RKO (cell line): ENCODE measurements around the gene SPEG.
A peak's percentile ranks its signal among the peaks of the same experiment; 100 is the strongest.
"Not testable (repeated sequence)": the region's sequence is repeated elsewhere in the genome, so short reads cannot be mapped to it uniquely, and the experiment has no call there.

Experiments
- DNase-seq: peaks from one replicate; pipeline ENCODE4 v3.0.0-alpha.2; 2016; ENCODE audit warnings: low spot score

SPEG gene

DNA sequence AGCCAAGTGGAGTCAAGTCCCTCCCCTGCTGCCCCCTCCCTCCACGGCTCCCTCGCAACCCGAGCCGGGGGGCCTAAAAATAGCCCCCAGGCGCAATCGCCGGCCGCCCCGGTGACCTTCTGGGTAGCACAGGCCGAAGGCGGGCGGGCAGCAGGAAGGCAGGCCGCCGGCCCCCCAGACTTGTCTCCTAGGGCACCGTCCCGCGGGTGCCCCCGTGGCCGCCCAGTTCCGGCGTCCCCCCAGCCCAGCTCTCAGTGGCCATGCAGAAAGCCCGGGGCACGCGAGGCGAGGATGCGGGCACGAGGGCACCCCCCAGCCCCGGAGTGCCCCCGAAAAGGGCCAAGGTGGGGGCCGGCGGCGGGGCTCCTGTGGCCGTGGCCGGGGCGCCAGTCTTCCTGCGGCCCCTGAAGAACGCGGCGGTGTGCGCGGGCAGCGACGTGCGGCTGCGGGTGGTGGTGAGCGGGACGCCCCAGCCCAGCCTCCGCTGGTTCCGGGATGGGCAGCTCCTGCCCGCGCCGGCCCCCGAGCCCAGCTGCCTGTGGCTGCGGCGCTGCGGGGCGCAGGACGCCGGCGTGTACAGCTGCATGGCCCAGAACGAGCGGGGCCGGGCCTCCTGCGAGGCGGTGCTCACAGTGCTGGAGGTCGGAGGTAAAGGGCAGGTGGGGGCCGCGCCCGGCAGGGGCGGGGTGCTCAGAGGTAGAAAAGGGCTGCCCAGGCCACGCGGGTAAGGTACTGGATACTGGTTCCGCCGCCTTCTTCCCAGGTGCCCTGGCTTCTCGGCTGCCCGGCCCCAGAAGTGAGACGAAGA, at the start of gene SPEG:
SPEG (plus strand) TSS at position 126 of the 808 bp plus-strand sequence; CDS start at position 261, 135 bp downstream.
- DNase-seq, result no peak

- DNase-seq, result no peak
These were observed 49.8 kb upstream of the SPEG start for GRCh38 chr2:219384859-219385258.

- no peak for DNase-seq
These were observed 48.6 kb upstream of the SPEG start for GRCh38 chr2:219385958-219386520.

DNA sequence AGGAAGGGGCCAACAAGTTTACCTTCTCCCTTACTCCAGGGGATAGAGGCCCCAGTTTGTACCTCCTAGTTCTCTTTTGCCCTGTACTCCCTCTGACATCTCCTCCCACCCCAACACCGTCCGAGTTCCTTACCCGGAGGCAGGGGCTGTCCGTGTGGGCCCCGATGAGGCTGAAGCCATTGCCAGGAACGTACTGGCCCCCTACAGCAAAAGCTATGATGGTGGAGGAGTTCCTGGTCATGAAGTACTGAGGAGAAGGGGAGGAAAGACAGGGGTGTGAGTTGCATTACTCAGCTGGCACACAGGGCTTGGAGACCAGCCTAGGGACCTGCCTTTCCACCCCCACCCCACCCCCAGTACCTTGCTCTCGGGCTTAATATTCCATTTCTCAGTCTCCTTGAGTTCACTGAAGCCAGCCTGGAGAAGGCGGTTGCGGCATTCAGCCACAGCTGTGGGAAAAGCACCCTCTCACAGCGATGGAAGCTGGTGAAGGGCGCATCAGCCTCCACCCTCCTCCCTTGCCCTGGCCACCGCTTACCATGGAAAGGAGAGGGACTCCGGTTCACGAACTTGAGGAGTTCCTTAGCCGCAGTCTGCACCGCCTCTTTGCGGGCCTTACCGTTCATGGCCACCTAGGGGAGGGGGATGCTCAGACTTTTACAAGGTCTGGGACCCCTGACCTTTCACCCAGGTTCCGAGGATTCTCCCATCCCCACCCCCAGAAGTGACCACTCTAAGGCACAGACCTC, 47.9 kb upstream of the SPEG start:
- peak; percentile 16 for DNase-seq

- DNase-seq, result peak; percentile 86
These were observed 47.1 kb upstream of the SPEG start, which contains the start of gene DNPEP for GRCh38 chr2:219387306-219388120. DNPEP (minus strand) TSS chr2:219387912; CDS start chr2:219387794, 118 bp downstream.

DNA sequence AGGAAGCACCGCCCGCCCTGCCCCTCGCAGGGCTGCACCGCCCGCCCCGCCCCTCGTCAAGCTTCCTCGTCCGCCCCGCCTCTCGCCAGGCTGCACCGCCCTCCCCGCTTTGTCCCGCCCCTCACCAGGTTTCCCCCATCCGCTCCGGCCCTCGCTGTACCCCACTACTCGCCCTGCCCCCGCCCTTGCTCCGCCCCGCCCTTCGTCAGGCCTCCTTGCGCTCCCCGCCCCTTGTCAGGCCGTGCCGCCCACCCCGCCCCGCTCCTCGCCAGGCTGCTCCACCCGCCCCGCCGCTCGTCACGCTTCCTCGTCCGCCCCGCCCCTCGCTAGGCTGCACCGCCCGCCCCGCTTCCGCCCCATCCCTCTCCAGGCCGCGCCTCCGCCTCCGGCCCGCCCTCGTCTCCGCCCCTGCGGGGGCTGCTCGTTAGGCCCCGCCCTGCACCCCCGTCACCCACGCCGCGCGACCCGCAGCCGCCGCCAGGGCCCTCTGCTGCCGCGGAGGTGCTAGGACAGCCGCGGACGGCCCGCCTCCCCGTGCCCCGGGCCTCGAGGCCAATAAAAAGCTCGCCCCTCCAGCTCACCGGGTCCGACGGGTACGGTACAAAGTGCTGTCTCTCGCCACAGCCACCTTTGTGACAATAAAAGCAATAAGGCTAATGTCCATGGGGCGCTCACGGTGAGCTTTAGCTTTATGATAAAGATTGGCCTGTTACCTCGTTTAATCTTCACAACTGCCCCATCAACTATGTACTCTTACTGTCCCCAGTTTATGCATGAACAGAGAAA, 46.3 kb upstream of the SPEG start:
- peak; percentile 93 for DNase-seq

GRCh38 chr2:219388907-219389156, 45.8 kb upstream of the SPEG start:
- DNase-seq, result peak; percentile 10

DNA sequence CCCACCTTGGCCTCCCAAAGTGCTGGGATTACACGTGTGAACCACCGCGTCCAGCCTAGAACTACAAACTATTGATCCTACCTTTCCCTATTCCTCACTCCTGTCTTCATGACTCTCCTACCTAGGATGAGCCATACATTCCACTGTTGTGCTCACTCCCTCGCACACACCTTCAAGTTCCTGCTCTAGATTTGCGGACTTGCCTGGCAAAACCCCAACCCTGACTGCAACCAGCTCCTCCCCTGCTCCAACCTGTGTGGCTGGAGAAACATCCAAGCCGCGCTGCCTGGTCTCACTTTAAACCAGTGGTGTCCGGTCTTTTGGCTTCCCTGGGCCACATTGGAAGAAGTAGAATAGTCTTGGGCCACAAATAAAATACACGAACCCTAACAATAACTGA, 41.9 kb upstream of the SPEG start:
- DNase-seq, result no peak

DNA sequence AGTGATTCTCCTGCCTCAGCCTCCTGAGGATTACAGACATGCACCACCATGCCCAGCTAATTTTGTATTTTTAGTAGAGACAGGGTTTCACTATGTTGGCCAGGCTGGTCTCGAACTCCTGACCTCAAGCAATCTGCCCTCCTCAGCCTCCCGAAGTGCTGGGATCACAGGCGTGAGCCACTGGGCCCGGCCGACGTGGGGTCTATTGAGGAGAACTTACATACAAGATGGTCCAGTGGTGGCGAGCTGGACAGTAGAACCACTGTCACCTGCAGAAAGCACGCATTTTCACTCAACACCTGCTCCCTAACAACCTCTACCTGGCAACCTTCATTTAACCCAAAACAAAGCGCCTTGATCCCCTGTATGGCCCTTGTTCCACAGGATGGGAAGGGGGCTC, 39.6 kb upstream of the SPEG start:
- not testable (repeated sequence) for DNase-seq

GRCh38 chr2:219395609-219396008, 39.0 kb upstream of the SPEG start:
- no peak for DNase-seq

DNA sequence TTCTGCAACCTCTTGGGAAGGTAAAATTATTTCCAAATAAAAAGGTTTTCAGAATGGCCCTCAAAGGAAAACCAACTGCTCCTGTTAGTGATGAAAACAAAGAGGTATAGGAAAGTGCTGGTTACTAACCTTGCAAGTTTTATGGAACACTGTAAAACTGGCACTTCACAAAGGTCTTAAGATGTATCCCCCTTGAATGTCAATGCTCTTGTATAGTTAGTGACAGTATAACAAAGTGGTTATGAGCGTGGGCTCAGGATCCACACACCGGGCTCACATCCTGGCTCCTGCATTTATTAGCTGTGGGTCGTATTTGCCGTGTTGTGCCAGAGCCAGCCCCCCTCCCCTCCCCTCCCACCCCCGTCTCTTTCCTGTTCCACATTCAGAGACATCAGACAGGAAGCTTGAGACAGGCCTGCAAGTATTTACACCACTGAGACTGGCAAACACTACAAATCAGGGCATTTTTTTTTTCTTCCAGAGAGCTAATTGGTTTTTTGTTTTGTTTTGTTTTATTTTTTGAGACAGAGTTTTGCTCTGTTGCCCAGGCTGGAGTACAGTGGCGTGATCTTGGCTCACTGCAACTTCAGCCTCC, 37.7 kb upstream of the SPEG start:
- no peak for DNase-seq

GRCh38 chr2:219398721-219399363, 35.8 kb upstream of the SPEG start:
- no peak for DNase-seq

GRCh38 chr2:219399716-219400478, 34.7 kb upstream of the SPEG start:
- no peak for DNase-seq

- DNase-seq, result no peak
These were observed 34.1 kb upstream of the SPEG start for GRCh38 chr2:219400562-219400961.

- no peak for DNase-seq
These were observed 33.0 kb upstream of the SPEG start for GRCh38 chr2:219401606-219402005.

DNA sequence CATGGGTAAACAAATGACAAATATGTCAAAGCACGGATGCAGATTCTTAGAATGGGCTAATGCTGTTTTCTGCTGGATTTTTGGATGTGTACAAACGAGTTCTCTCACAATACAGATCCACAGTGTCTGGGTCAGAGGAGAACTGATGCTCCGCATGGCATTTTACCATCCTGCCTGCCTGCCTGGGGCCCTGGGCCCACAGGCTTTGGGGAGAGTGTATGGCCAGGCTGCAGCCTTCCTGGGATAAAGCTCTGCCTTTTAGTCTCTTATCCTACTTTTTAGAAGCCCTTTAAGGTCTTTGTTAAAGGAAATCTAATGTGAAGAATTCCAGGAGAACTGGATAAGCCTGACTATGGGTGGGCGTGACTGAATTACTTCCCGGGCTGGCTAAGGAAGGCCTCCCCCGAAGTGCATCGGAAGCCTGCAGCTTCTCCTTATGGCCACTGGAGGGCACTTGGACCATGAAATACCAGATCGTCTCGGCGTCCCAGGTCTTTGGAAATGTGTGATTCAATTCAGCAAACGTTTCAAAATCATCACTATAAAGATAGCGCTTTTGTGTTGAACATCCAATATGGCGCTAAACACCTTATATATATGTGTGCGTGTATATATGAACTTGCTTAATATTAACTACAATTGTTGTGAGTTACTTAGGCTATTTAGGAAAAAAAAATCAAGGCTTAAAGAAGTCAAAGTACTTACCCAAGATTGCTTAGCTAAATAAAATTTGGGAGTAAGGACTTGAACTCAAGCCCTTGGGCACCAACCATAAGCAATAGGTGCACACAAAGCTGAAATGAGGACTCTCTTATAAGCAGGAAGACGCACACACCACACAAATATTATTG, 31.8 kb upstream of the SPEG start:
- DNase-seq, result peak; percentile 87

DNA sequence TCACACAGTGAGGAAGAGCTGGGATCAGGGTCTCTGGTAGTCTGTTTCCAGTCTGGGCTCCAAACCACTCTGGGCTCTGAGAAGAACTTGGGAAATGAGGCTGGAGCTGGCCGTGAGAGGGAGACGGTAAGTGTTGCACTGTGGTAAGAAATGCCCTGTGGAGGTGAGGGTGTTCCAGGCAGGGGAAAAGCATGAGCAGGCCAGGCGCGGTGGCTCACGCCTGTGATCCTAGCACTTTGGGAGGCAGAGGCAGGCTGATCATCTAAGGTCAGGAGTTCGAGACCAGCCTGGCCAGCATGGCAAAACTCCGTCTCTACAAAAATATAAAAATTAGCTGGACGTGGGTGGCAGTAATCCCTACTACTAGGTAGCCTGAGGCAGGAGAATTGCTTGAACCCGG, 30.8 kb upstream of the SPEG start:
- no peak for DNase-seq

DNA sequence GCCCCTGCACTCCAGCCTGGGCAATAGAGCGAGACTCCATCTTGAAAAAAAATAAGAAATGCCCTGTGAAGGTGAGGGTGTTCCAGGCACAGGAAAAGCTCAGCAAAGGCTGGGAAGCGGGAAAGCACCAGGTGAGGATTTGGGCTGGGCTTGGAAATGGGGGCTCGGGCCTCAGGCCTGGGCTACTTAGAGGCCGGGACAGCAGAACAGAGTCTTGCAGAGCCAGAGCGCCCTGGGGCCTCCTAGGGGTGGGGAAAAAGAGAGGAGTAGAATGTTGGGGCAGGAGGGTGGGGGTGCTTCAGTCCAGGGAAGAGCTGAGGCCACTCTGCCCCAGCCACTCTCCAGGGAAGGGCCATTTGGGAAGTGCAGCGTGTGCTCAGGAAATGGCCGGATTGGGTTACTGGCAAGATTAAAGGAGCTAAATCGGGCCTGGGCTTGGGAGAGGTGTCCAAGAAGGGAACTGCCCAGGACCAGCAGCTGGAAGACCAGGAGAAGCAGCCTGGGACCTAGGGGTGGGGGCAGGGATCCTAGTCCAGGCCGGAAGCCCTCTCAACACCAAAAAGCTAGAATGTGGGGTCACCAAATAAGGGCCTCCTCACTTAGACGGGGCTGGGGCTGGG, 30.2 kb upstream of the SPEG start:
- no peak for DNase-seq
